GM19468 (cell line): ENCODE data around the gene CHMP3.
"Not testable (repeated sequence)": the region's sequence is repeated elsewhere in the genome, so short reads cannot be mapped to it uniquely, and the experiment has no call there.

ENCODE experiments used
- ATAC-seq: cut with Tn5 transposase; IDR thresholded peaks from one replicate; pipeline ENCODE4 v1.9.1; 2021; ENCODE audit warnings: mild to moderate bottlenecking, moderate library complexity, moderate number of reproducible peaks; ENCODE audit not compliant: unreplicated experiment; ENCODE audit errors: extremely low read depth

CHMP3 gene

GRCh38 chr2:86549963-86550725 is 13.1 kb downstream of the CHMP3 start:
- not testable (repeated sequence) for ATAC-seq

- not testable (repeated sequence) for ATAC-seq
Observed at GRCh38 chr2:86549440-86549839, 13.8 kb downstream of the CHMP3 start.

GRCh38 chr2:86548913-86549396 is 14.3 kb downstream of the CHMP3 start:
- not testable (repeated sequence) for ATAC-seq

- ATAC-seq, result not testable (repeated sequence)
Observed at GRCh38 chr2:86548165-86548912, 14.9 kb downstream of the CHMP3 start.

- ATAC-seq, result not testable (repeated sequence)
Observed at GRCh38 chr2:86545296-86545924, 17.8 kb downstream of the CHMP3 start.

- ATAC-seq, result not testable (repeated sequence)
Observed at GRCh38 chr2:86544278-86545099, 18.8 kb downstream of the CHMP3 start.

- ATAC-seq, result no peak
Observed at GRCh38 chr2:86543793-86544192, 19.4 kb downstream of the CHMP3 start.

- no peak for ATAC-seq
Observed at GRCh38 chr2:86543335-86543734, 19.9 kb downstream of the CHMP3 start.

GRCh38 chr2:86542814-86543213 is 20.4 kb downstream of the CHMP3 start:
- no peak for ATAC-seq

- ATAC-seq, result no peak
Observed at GRCh38 chr2:86541334-86541733, 21.9 kb downstream of the CHMP3 start.

- ATAC-seq, result no peak
Observed at GRCh38 chr2:86533589-86533988, 29.7 kb downstream of the CHMP3 start.

GRCh38 chr2:86525421-86526340 is 37.6 kb downstream of the CHMP3 start:
- no peak for ATAC-seq

GRCh38 chr2:86523491-86523890 is 39.8 kb downstream of the CHMP3 start:
- ATAC-seq, result no peak

- no peak for ATAC-seq
Observed at GRCh38 chr2:86522711-86523110, 40.5 kb downstream of the CHMP3 start.

GRCh38 chr2:86521922-86522321 is 41.3 kb downstream of the CHMP3 start:
- no peak for ATAC-seq

- ATAC-seq, result no peak
Observed at GRCh38 chr2:86520153-86520552, 43.1 kb downstream of the CHMP3 start.

GRCh38 chr2:86519349-86519748 is 43.9 kb downstream of the CHMP3 start:
- ATAC-seq, result no peak

GRCh38 chr2:86518481-86518880 is 44.8 kb downstream of the CHMP3 start:
- no peak for ATAC-seq
